Gastroesophageal sphincter (tissue), 4 donors: ENCODE results near the gene TMEM208. TPM values are rescaled to one million over a fixed set of nuclear protein-coding genes. Genes with fewer than 3 reads are reported as not detected.

Experiments
- ATAC-seq: fragments of 150-250 bp; one replicate; pipeline ENCODE4 v1.9.1; 2016; ENCODE audit warnings: mild to moderate bottlenecking, moderate library complexity
- H3K27ac ChIP-seq, 4 donors: fragments of 200-600 bp; sonication (generic) in 3 of 4; 1 replicate in 3 of 4; 2 replicates in 1 of 4; pipeline ENCODE4 v1.5.1; 2016 to 2019
- H3K27me3 ChIP-seq: fragments of 200-600 bp; sonication (generic); one replicate; pipeline ENCODE4 v1.5.1; 2019
- H3K36me3 ChIP-seq, 2 donors: fragments of 200-600 bp; sonication (generic); one replicate each; pipeline ENCODE4 v1.5.1; 2019; ENCODE audit warnings: control low read depth in 1 of 2
- H3K4me1 ChIP-seq, 3 donors: fragments of 200-600 bp; sonication (generic); 1 replicate in 2 of 3; 2 replicates in 1 of 3; pipeline ENCODE4 v1.5.1; 2016 to 2019; ENCODE audit warnings: control low read depth in 2 of 3
- H3K4me3 ChIP-seq, 2 donors: fragments of 200-600 bp; sonication (generic); one replicate each; pipeline ENCODE4 v1.5.1; 2019; ENCODE audit warnings: mild to moderate bottlenecking in 1 of 2, moderate library complexity in 1 of 2
- H3K9me3 ChIP-seq, 3 donors: fragments of 200-600 bp; sonication (generic); one replicate each; pipeline ENCODE4 v1.5.1; 2017 to 2019; ENCODE audit warnings: control low read depth in 2 of 3
- EP300 ChIP-seq: sonication (generic); formaldehyde crosslinking; IDR thresholded peaks from one replicate; pipeline ENCODE4 v1.6.1; 2017; ENCODE audit warnings: antibody characterized with exemption, mild to moderate bottlenecking
- POLR2A ChIP-seq, 2 donors: fragments of 450-650 bp; IDR thresholded peaks; one replicate each; pipeline ENCODE4 v1.6.1; 2017; ENCODE audit warnings: antibody characterized with exemption in 2 of 2, mild to moderate bottlenecking in 2 of 2, moderate library complexity in 1 of 2
- POLR2AphosphoS5 ChIP-seq: sonication (generic); formaldehyde crosslinking; IDR thresholded peaks from one replicate; pipeline ENCODE4 v1.6.1; 2017; ENCODE audit warnings: antibody characterized with exemption
- WGBS, 2 donors: methylation state at CpG; one replicate each; pipeline ENCODE4 v1.1.5; 2018; ENCODE audit warnings: low coverage in 1 of 2; 5-methylcytosine and 5-hydroxymethylcytosine counted together
- total RNA-seq, 4 donors: library from RNA; depleted of rRNA; stranded (reverse); fragments of >200 nt; gene quantifications; one replicate each; pipeline ENCODE4 v1.1.0, GENCODE V29; 2016
- TF ChIP-seq, protein P1 (sequence below), 4 experiments: fragments of 200-600 bp in 2 of 4; fragments of 450-650 bp in 2 of 4; sonication (generic) in 1 of 4; IDR thresholded peaks; one replicate each; pipeline ENCODE4 v1.5.1; 2017 to 2019; ENCODE audit warnings: antibody characterized with exemption in 4 of 4, mild to moderate bottlenecking in 2 of 4, moderate library complexity in 2 of 4

Gene TMEM208
- total RNA-seq, 4 donors from 2014 or later = 15.4 to 34.7 (median 30.7) TPM

GRCh38 chr16:67246081-67246755 lies 19.3 kb downstream of the TMEM208 start:
- 0% methylated on average over 1 of the region's 48 CpGs; no CpG with 5 or more reads in 1 of the 2 donors for WGBS, 2 donors
- TF ChIP-seq EP300 (no peak), POLR2AphosphoS5 (peak; percentile 15)
- TF ChIP-seq, protein P1, sequence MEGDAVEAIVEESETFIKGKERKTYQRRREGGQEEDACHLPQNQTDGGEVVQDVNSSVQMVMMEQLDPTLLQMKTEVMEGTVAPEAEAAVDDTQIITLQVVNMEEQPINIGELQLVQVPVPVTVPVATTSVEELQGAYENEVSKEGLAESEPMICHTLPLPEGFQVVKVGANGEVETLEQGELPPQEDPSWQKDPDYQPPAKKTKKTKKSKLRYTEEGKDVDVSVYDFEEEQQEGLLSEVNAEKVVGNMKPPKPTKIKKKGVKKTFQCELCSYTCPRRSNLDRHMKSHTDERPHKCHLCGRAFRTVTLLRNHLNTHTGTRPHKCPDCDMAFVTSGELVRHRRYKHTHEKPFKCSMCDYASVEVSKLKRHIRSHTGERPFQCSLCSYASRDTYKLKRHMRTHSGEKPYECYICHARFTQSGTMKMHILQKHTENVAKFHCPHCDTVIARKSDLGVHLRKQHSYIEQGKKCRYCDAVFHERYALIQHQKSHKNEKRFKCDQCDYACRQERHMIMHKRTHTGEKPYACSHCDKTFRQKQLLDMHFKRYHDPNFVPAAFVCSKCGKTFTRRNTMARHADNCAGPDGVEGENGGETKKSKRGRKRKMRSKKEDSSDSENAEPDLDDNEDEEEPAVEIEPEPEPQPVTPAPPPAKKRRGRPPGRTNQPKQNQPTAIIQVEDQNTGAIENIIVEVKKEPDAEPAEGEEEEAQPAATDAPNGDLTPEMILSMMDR (IDR thresholded peaks at IDR 0.05) = peak in 3 of 4 experiments; percentile 24 to 52 (median 41)
- Histone ChIP-seq H3K4me3 (peak overlapping the region; percentile 54 to 80), H3K9me3 (no peaks in the 10 kb centered on the region), H3K27ac (peak overlapping the region; percentile 3 to 87 (median 84)), H3K4me1 (peaks cover 0 to 79% (median 39%) of the 10 kb centered on the region in 3 donors), H3K27me3 (peaks cover 29% of the 10 kb centered on the region), H3K36me3 (no peaks in the 10 kb centered on the region)
- ATAC-seq = peak; percentile 41

DNA sequence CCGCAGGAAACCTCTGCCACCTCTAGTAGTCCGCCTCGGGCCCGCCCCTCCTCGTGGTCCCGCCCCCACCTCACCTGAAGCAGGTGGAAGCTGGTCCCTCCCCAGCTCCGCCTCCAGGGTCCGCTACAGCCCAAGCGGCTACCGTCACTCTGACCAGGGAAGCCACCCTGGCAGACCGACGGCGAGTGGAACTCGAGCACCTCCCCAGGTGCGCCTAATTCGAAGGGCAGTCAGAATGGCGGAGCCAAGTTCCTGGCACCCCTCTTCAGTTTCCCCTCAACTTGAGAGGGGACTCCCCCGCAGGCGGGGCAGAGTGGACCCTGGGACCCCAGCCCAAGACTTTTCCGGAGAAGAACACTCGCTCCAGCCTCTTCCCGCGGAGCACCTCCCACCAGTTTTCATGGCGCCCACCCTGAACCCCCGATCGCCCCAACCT lies 19.8 kb downstream of the TMEM208 start:
- H3K4me1 ChIP-seq = peaks cover 0 to 73% (median 38%) of the 10 kb centered on the region in 3 donors

DNA sequence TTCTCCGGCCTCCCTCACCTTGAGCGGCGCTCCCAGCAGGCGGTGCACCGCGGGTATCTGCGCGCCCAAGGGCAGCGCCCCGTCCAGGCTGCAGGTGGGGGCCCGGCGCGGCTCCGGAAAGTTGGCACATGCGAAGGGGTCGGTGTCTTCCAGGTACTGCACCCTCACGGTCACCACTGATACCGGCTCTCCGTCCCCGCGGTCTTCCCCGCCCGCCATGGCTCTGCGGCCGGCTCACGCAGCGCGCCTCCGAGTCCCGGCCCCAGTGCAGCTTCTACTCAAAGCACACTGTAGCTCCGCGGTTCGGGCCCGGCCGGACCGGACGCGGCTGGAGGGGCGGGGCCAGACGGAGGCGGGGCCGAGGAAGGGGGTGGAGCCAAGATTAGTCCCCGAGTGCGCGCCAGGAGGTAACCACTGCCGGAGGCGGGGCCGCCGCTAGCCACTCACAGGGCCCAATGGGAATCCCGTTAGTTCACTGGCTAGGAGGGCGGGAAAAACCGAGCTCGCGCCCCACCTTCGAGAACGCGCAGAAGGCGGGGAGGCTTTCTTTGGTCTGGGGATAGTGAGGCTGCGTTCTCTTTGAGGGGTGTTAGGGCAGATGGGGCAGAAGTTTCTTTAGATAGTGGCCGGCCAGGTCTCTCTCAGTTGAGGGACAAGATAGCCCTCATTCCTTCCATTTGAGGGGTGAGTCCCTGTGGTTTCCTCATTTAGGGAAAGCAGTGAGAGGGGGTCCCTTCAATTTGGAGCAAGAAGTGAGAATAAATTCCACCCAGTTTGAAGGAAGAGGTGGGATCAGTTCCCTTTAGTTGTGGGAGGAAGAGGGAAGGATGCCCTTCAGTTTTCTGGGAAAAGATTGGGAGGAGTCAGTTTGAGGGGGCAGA lies 20.5 kb downstream of the TMEM208 start, which contains the start of gene FHOD1:
Gene FHOD1 (minus strand): TSS at position 290 of the 881 bp plus-strand sequence. CDS start 71 bp downstream, at position 219.
- H3K4me3 ChIP-seq = peak within 1 kb of the TSS; percentile 54 to 80
- peaks cover 0 to 67% (median 38%) of the 10 kb centered on the region in 3 donors for H3K4me1 ChIP-seq
- no peak for TF ChIP-seq EP300
- peak; percentile 57 for TF ChIP-seq POLR2AphosphoS5
- peak; percentile 72 to 78 for TF ChIP-seq POLR2A (IDR thresholded peaks at IDR 0.05)
- TF ChIP-seq, protein P1 (IDR thresholded peaks at IDR 0.05) = peak in 2 of 4 experiments; percentile 15 to 25
- peaks cover 39% of the 10 kb centered on the region for H3K27me3 ChIP-seq
- peak; percentile 89 for ATAC-seq
- 0% methylated on average over 1 to 3 of the region's 60 CpGs for WGBS, 2 donors
- H3K9me3 ChIP-seq = no peaks in the 10 kb centered on the region
- peak within 1 kb of the TSS; percentile 3 to 87 (median 84) for H3K27ac ChIP-seq
- no peaks in the 10 kb centered on the region for H3K36me3 ChIP-seq

More for the DNA sequence above, 19.8 kb downstream of the TMEM208 start:
- H3K27me3 ChIP-seq = peaks cover 32% of the 10 kb centered on the region
- ATAC-seq = no peak
- WGBS, 2 donors = 0% methylated on average over 7 of the region's 26 CpGs; no CpG with 5 or more reads in 1 of the 2 donors
- peak overlapping the region; percentile 54 to 80 for H3K4me3 ChIP-seq
- no peaks in the 10 kb centered on the region for H3K9me3 ChIP-seq
- no peak for TF ChIP-seq POLR2A (IDR thresholded peaks at IDR 0.05)
- TF ChIP-seq EP300 = no peak
- TF ChIP-seq POLR2AphosphoS5 = no peak
- TF ChIP-seq, protein P1 (IDR thresholded peaks at IDR 0.05) = no peak
- peak overlapping the region; percentile 3 to 87 (median 84) for H3K27ac ChIP-seq
- H3K36me3 ChIP-seq = no peaks in the 10 kb centered on the region

- Histone ChIP-seq H3K4me3 (peak overlapping the region; percentile 31 to 80), H3K27ac (peak overlapping the region in 3 of 4 donors; percentile 83 to 87 (median 86)), H3K36me3 (no peaks in the 10 kb centered on the region), H3K27me3 (peaks cover 45% of the 10 kb centered on the region), H3K4me1 (peaks cover 0 to 62% (median 38%) of the 10 kb centered on the region in 3 donors), H3K9me3 (no peaks in the 10 kb centered on the region)
- 0 to 5% methylated on average over 3 to 7 of the region's 7 CpGs for WGBS, 2 donors
- ATAC-seq = no peak
- TF ChIP-seq, protein P1 (IDR thresholded peaks at IDR 0.05) = no peak
- TF ChIP-seq POLR2AphosphoS5 = no peak
- TF ChIP-seq POLR2A (IDR thresholded peaks at IDR 0.05) = no peak
- TF ChIP-seq EP300 = no peak
These were observed 21.1 kb downstream of the TMEM208 start for GRCh38 chr16:67248073-67248400.
